Measurements from ENCODE around the gene TRIM9.

The TRIM9 gene

GRCh38 chr14:51093371-51094281, 1.3 kb downstream of the TRIM9 start:
- DNase-seq: peak; percentile 66

GRCh38 chr14:51092965-51093364, 1.9 kb downstream of the TRIM9 start:
- DNase-seq: no peak

- DNase-seq: no peak
These were observed 5.6 kb downstream of the TRIM9 start for GRCh38 chr14:51089278-51089677.

- no peak for DNase-seq
These were observed 7.9 kb downstream of the TRIM9 start for GRCh38 chr14:51087031-51087441.

GRCh38 chr14:51086044-51086443, 8.9 kb downstream of the TRIM9 start:
- DNase-seq: no peak

- no peak for DNase-seq
These were observed 9.9 kb downstream of the TRIM9 start for GRCh38 chr14:51084962-51085361.

GRCh38 chr14:51084507-51084906, 10.4 kb downstream of the TRIM9 start:
- no peak for DNase-seq

GRCh38 chr14:51082349-51082748, 12.6 kb downstream of the TRIM9 start:
- no peak for DNase-seq

GRCh38 chr14:51081712-51082111, 13.2 kb downstream of the TRIM9 start:
- DNase-seq: no peak

- no peak for DNase-seq
These were observed 13.7 kb downstream of the TRIM9 start for GRCh38 chr14:51081209-51081608.

- DNase-seq: no peak
These were observed 14.3 kb downstream of the TRIM9 start for GRCh38 chr14:51080645-51081044.

- no peak for DNase-seq
These were observed 15.4 kb downstream of the TRIM9 start for GRCh38 chr14:51079489-51079888.

GRCh38 chr14:51079085-51079484, 15.8 kb downstream of the TRIM9 start:
- no peak for DNase-seq

- DNase-seq: no peak
These were observed 20.1 kb downstream of the TRIM9 start for GRCh38 chr14:51074701-51075385.

- no peak for DNase-seq
These were observed 21.2 kb downstream of the TRIM9 start for GRCh38 chr14:51073731-51074130.

- no peak for DNase-seq
These were observed 21.9 kb downstream of the TRIM9 start for GRCh38 chr14:51072976-51073375.

GRCh38 chr14:51071857-51072256, 23.0 kb downstream of the TRIM9 start:
- no peak for DNase-seq

GRCh38 chr14:51070726-51071125, 24.2 kb downstream of the TRIM9 start:
- no peak for DNase-seq

- no peak for DNase-seq
These were observed 25.9 kb downstream of the TRIM9 start for GRCh38 chr14:51069055-51069454.

GRCh38 chr14:51068268-51068667, 26.6 kb downstream of the TRIM9 start:
- no peak for DNase-seq

- no peak for DNase-seq
These were observed 27.6 kb downstream of the TRIM9 start for GRCh38 chr14:51067295-51067694.

- DNase-seq: no peak
These were observed 28.3 kb downstream of the TRIM9 start for GRCh38 chr14:51066576-51066975.

GRCh38 chr14:51059032-51059431, 35.9 kb downstream of the TRIM9 start:
- no peak for DNase-seq

- DNase-seq: no peak
These were observed 36.5 kb downstream of the TRIM9 start for GRCh38 chr14:51058382-51058781.
